D721Med (cell line): Measurements from ENCODE around the gene RNF213.
"Not testable (repeated sequence)": the region's sequence is repeated elsewhere in the genome, so short reads cannot be mapped to it uniquely, and the experiment has no call there.

ENCODE experiments used
- DNase-seq: peaks from one replicate; pipeline ENCODE4 v3.0.0; 2011; ENCODE audit warnings: low spot score; ENCODE audit not compliant: insufficient read length
- FAIRE-seq: peaks from 2 replicates; lab custom pipeline; 2011; peaks lifted over from hg19 to GRCh38; lab: Jason Lieb, UNC
- TF ChIP-seq, protein P1 (sequence below): IDR thresholded peaks from 2 replicates; pipeline ENCODE4 v1.5.1; 2012; ENCODE audit warnings: mild to moderate bottlenecking, control low read depth; ENCODE audit not compliant: insufficient read depth; ENCODE audit errors: missing control alignments

Gene RNF213

DNA sequence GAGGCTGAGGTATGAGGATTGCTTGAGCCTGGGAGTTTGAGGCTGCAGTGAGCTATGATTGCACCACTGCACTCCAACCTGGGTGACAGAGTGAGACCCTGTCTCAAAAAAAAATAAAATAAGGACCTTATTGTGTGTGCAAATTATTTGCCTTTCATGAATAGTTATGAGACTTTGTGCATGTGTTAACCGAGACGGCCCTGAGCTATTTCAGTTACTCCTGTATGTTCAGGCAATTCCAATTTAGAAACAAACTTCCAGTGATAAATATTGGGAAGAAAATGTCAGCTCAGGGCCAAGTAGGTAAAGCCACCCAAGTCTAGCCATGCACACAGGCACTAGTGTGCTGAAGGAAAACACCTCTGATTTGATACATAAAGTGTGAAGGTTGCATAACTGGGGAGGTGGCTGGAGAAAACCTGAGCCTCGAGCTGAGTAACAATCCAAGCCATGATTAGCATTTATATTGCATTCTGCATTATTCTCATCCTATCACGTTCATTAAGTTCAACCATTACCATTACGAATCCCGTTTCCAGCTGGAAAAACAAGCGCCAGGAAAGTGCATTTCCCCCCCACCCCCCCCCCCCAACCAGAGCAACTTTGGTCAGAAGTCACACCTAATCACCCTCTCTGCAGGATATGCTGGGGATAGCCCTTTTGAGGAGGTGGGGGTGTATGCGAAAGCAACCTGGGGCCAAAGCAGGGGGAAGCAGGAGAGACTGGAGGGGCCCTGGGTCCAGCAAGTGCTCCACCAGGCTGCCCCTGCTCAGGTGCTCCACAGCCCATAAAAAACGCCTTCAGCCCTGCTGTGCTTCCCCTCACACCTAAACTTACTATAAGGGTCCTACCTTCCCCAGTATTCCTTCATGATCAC is 135.7 kb downstream of the RNF213 start:
- DNase-seq (no peak), FAIRE-seq (no peak)
- TF ChIP-seq, protein P1, sequence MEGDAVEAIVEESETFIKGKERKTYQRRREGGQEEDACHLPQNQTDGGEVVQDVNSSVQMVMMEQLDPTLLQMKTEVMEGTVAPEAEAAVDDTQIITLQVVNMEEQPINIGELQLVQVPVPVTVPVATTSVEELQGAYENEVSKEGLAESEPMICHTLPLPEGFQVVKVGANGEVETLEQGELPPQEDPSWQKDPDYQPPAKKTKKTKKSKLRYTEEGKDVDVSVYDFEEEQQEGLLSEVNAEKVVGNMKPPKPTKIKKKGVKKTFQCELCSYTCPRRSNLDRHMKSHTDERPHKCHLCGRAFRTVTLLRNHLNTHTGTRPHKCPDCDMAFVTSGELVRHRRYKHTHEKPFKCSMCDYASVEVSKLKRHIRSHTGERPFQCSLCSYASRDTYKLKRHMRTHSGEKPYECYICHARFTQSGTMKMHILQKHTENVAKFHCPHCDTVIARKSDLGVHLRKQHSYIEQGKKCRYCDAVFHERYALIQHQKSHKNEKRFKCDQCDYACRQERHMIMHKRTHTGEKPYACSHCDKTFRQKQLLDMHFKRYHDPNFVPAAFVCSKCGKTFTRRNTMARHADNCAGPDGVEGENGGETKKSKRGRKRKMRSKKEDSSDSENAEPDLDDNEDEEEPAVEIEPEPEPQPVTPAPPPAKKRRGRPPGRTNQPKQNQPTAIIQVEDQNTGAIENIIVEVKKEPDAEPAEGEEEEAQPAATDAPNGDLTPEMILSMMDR = no peak

DNA sequence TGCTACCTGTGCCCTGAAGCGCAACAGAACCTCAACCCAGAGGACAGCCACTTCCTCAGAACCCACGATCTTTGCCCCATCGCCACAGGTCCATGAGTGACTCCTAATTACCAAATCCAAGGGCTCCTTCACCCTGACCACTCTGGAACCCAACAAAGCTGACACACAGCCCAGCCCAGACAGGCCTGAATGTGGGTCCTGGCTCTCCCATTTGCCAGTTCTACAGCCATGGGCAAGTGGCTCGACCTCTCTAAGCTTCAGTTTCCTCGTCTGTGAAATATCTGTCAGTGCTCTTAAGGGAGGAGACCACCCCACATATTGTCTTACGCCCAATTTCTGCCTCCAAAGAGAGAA is 136.4 kb downstream of the RNF213 start:
- no peak for FAIRE-seq

DNA sequence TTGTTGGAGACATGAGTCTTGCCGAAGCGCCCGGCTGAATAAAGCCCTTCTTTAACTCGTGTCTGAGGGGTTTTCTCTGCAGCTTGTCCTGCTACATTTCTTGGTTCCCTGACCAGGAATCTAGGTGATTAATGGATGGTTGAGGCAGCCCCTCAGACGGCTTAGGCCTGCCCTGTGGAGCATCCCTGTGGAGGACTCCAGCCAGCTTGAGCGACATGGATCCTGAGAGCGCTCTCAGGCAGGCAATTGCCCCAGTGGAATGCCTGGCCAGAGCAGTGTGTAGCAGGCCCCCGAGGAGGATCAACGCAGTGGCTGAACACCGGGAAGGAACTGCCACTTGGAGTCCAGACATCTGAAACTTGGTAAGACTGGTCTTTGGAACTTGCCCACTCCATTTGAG is 137.0 kb downstream of the RNF213 start:
- no peak for DNase-seq
- FAIRE-seq = no peak
- TF ChIP-seq, protein P1 = no peak

More for the DNA sequence above, 136.4 kb downstream of the RNF213 start:
- TF ChIP-seq, protein P1 = no peak
- DNase-seq = no peak

DNA sequence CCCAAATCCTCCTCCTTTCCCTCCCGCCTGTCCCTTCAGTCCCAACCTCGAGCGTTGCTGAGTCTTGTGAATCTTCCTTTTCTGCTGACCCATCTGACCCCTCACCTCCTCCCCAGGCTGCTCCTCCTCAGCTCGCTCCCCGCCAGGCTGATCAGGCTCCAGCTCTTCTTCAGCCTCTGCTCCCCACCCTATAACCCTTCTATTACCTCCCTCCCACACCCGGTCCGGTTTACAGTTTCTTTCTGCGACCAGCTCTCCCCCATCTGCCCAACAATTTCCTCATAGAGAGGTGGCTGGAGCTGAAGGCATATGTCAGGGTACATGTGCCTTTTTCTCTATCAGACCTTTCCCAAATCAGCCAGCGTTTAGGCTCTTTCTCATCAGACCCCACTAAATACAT is 140.4 kb downstream of the RNF213 start:
- not testable (repeated sequence) for FAIRE-seq

DNA sequence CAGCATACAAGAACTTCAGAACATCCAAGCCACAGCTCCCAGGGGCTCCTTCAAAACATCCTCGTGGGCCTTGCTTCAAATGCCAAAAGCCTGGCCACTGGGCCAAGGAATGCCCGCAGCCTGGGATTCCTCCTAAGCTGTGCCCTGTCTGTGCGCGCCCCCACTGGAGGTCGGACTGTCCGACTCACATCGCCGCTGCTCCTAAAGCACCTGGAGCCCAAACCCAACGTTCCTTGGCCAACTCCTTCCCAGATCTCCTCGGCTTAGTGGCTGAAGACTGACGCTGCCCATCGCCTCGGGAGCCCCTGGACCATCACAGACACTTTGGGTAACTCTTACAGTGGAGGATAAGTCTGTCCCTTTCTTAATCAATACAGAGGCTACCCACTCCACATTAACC is 141.4 kb downstream of the RNF213 start:
- not testable (repeated sequence) for FAIRE-seq, DNase-seq

More for the DNA sequence above, 140.4 kb downstream of the RNF213 start:
- not testable (repeated sequence) for DNase-seq

DNA sequence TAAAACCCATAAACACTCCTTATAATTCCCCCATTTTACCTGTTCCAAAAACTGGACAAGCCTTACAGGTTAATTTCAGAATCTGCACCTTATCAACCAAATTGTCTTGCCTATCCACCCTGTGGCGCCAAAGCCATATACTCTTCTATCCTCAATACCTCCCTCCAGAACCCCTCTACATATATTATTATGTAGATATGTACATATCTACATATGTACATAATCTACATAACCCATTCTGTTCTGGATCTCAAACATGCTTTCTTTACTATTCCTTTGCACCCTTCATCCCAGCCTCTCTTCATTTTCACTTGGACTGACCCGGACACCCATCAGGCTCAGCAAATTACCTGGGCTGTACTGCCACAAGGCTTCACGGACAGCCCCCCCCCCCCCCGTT is 142.3 kb downstream of the RNF213 start:
- TF ChIP-seq, protein P1 = no peak
- DNase-seq (no peak), FAIRE-seq (no peak)

DNA sequence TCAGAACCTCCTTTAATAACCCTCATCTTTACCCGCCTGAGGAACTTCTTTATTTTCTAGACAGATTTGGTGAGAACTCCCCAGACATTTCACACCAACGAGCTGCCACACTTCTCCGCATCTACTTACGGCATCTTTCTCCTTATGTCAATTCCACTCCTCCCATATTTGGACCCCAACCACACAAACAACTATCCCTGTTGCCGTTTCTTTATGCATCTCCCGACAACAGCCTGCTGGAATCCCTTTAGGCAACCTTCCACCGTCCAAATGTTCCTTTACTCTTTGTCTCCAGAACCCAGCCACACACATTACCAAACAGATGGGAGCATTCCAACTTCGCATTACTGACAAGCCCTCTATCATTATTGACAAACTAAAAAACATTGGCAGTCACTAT is 145.5 kb downstream of the RNF213 start:
- no peak for FAIRE-seq
- no peak for DNase-seq
- TF ChIP-seq, protein P1 = no peak

DNA sequence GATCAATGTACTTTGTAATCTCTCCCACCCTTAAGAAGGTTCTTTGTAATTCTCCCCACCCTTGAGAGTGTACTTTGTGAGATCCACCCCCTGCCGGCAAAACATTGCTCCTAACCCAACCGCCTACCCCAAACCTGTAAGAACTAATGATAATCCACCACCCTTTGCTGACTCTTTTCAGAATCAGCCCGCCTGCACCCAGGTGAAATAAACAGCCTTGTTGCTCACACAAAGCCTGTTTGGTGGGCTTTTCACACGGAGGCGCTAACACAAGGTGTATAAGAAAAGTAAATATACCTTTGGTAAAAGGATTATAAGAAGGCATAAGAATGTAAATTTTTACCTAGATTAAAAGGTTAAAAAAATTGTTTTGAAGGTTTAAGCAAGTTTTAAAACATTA is 147.3 kb downstream of the RNF213 start:
- not testable (repeated sequence) for DNase-seq, FAIRE-seq
